ENCODE results near the gene ZNF215. TPM values are rescaled to one million over a fixed set of nuclear protein-coding genes. Genes with fewer than 3 reads are reported as not detected.
"Not testable (repeated sequence)": the region's sequence is repeated elsewhere in the genome, so short reads cannot be mapped to it uniquely, and the experiment has no call there.

The ZNF215 gene
- total RNA-seq, 1 donor from 2014 or later, result 7.0 TPM

- Mint-ChIP-seq H3K9me3 (ENCODE audit: unreplicated experiment) (peaks cover 4% of the 10 kb centered on the region), H3K27me3 (ENCODE audit: unreplicated experiment) (peaks cover 2% of the 10 kb centered on the region), H3K4me3 (ENCODE audit: unreplicated experiment) (no peak overlapping the region), H3K4me1 (ENCODE audit: low read depth, unreplicated experiment) (no peaks in the 10 kb centered on the region), H3K36me3 (ENCODE audit: unreplicated experiment) (no peaks in the 10 kb centered on the region), H3K27ac (ENCODE audit: unreplicated experiment) (no peak overlapping the region)
- no peak for DNase-seq
- TF ChIP-seq, protein P1, sequence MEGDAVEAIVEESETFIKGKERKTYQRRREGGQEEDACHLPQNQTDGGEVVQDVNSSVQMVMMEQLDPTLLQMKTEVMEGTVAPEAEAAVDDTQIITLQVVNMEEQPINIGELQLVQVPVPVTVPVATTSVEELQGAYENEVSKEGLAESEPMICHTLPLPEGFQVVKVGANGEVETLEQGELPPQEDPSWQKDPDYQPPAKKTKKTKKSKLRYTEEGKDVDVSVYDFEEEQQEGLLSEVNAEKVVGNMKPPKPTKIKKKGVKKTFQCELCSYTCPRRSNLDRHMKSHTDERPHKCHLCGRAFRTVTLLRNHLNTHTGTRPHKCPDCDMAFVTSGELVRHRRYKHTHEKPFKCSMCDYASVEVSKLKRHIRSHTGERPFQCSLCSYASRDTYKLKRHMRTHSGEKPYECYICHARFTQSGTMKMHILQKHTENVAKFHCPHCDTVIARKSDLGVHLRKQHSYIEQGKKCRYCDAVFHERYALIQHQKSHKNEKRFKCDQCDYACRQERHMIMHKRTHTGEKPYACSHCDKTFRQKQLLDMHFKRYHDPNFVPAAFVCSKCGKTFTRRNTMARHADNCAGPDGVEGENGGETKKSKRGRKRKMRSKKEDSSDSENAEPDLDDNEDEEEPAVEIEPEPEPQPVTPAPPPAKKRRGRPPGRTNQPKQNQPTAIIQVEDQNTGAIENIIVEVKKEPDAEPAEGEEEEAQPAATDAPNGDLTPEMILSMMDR (IDR thresholded peaks at IDR 0.05; ENCODE audit: partially characterized antibody, unreplicated experiment), result no peak
These were observed 25.8 kb upstream of the ZNF215 start for GRCh38 chr11:6900327-6900999.

DNA sequence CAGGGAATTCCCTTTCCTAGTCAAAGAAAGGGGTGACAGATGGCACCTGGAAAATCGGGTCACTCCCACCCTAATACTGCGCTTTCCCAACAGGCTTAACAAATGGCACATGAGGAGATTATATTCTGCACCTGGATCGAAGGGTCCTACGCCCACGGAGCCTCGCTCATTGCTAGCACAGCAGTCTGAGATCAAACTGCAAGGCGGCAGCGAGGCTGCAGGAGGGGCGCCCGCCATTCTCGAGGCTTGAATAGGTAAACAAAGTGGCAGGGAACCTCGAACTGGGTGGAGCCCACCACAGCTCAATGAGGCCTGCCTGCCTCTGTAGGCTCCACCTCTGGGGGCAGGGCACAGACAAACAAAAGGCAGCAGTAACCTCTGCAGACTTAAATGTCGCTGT is 21.4 kb upstream of the ZNF215 start:
- not testable (repeated sequence) for H3K9me3 Mint-ChIP-seq (ENCODE audit: unreplicated experiment); H3K27ac Mint-ChIP-seq (ENCODE audit: unreplicated experiment); H3K4me3 Mint-ChIP-seq (ENCODE audit: unreplicated experiment); H3K36me3 Mint-ChIP-seq (ENCODE audit: unreplicated experiment); DNase-seq; H3K4me1 Mint-ChIP-seq (ENCODE audit: low read depth, unreplicated experiment); H3K27me3 Mint-ChIP-seq (ENCODE audit: unreplicated experiment)

GRCh38 chr11:6911378-6911777 is 14.8 kb upstream of the ZNF215 start:
- no peaks in the 10 kb centered on the region for H3K9me3 Mint-ChIP-seq (ENCODE audit: unreplicated experiment)
- H3K27ac Mint-ChIP-seq (ENCODE audit: unreplicated experiment), result no peak overlapping the region
- no peaks in the 10 kb centered on the region for H3K27me3 Mint-ChIP-seq (ENCODE audit: unreplicated experiment)
- no peaks in the 10 kb centered on the region for H3K4me1 Mint-ChIP-seq (ENCODE audit: low read depth, unreplicated experiment)
- H3K36me3 Mint-ChIP-seq (ENCODE audit: unreplicated experiment), result no peaks in the 10 kb centered on the region
- H3K4me3 Mint-ChIP-seq (ENCODE audit: unreplicated experiment), result no peak overlapping the region
- no peak for DNase-seq
- TF ChIP-seq, protein P1 (IDR thresholded peaks at IDR 0.05; ENCODE audit: partially characterized antibody, unreplicated experiment), result no peak

GRCh38 chr11:6911948-6912347 is 14.3 kb upstream of the ZNF215 start:
- Mint-ChIP-seq H3K9me3 (ENCODE audit: unreplicated experiment) (no peaks in the 10 kb centered on the region), H3K36me3 (ENCODE audit: unreplicated experiment) (no peaks in the 10 kb centered on the region), H3K4me3 (ENCODE audit: unreplicated experiment) (no peak overlapping the region), H3K4me1 (ENCODE audit: low read depth, unreplicated experiment) (no peaks in the 10 kb centered on the region), H3K27me3 (ENCODE audit: unreplicated experiment) (no peaks in the 10 kb centered on the region), H3K27ac (ENCODE audit: unreplicated experiment) (no peak overlapping the region)
- no peak for DNase-seq
- TF ChIP-seq, protein P1 (IDR thresholded peaks at IDR 0.05; ENCODE audit: partially characterized antibody, unreplicated experiment), result no peak

DNA sequence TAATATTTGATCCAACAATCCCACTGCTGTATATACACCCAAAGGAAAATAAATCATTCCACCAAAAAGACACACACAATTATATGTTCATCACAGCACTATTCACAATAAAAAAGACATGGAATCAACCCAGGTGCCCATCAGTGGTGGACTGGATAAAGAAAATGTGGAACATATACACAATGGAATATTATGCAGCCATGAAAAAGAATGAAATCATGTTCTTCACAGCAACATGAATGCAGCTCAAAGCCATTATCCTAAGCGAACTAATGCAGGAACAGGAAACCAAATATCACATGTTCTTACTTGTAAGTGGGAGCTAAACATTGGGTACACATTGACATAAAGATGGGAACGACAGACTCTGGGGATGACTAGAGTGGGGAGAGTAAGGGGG is 6.5 kb upstream of the ZNF215 start:
- TF ChIP-seq, protein P1 (IDR thresholded peaks at IDR 0.05; ENCODE audit: partially characterized antibody, unreplicated experiment), result no peak
- DNase-seq, result no peak
- H3K4me1 Mint-ChIP-seq (ENCODE audit: low read depth, unreplicated experiment), result no peaks in the 10 kb centered on the region
- no peaks in the 10 kb centered on the region for H3K9me3 Mint-ChIP-seq (ENCODE audit: unreplicated experiment)
- no peak overlapping the region for H3K27ac Mint-ChIP-seq (ENCODE audit: unreplicated experiment)
- no peak overlapping the region for H3K4me3 Mint-ChIP-seq (ENCODE audit: unreplicated experiment)
- H3K36me3 Mint-ChIP-seq (ENCODE audit: unreplicated experiment), result no peaks in the 10 kb centered on the region
- H3K27me3 Mint-ChIP-seq (ENCODE audit: unreplicated experiment), result no peaks in the 10 kb centered on the region

Measured in glutamatergic neuron (in vitro differentiated cells).